Measurements from ENCODE around the gene ENO2. TPM values are rescaled to one million over a fixed set of nuclear protein-coding genes. Genes with fewer than 3 reads are reported as not detected.

Gene ENO2
- total RNA-seq, 1 donor from 2014 or later = 5.3 TPM

- peaks cover 61% of the 10 kb centered on the region for H3K4me1 Mint-ChIP-seq (ENCODE audit: unreplicated experiment)
- H3K27me3 Mint-ChIP-seq (ENCODE audit: unreplicated experiment) = peaks cover 25% of the 10 kb centered on the region
- H3K36me3 Mint-ChIP-seq (ENCODE audit: low read depth, unreplicated experiment) = peaks cover 42% of the 10 kb centered on the region
- H3K27ac Mint-ChIP-seq (ENCODE audit: unreplicated experiment) = peak overlapping the region; percentile 93
- no peak for DNase-seq (ENCODE audit: low spot score)
- no peaks in the 10 kb centered on the region for H3K9me3 Mint-ChIP-seq (ENCODE audit: unreplicated experiment)
- TF ChIP-seq CTCF (IDR thresholded peaks at IDR 0.05; ENCODE audit: unreplicated experiment) = no peak
- peak overlapping the region; percentile 71 for H3K4me3 Mint-ChIP-seq (ENCODE audit: unreplicated experiment)
These were observed 19.7 kb downstream of the ENO2 start for GRCh38 chr12:6934110-6934509.

DNA sequence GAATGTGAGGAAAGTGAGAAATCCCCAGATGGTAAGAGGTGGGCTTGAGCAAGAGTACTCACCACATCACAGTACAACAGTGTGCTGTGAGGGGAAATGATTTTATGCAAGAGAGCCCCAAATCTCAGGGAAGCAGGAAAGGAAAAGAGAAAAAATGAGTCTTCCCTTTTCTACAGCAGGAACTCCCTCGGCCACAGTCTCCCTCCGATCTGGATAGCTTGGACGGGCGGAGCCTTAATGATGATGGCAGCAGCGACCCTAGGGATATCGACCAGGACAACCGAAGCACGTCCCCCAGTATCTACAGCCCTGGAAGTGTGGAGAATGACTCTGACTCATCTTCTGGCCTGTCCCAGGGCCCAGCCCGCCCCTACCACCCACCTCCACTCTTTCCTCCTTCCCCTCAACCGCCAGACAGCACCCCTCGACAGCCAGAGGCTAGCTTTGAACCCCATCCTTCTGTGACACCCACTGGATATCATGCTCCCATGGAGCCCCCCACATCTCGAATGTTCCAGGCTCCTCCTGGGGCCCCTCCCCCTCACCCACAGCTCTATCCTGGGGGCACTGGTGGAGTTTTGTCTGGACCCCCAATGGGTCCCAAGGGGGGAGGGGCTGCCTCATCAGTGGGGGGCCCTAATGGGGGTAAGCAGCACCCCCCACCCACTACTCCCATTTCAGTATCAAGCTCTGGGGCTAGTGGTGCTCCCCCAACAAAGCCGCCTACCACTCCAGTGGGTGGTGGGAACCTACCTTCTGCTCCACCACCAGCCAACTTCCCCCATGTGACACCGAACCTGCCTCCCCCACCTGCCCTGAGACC is 21.2 kb downstream of the ENO2 start:
- DNase-seq (ENCODE audit: low spot score) = no peak
- Mint-ChIP-seq H3K36me3 (ENCODE audit: low read depth, unreplicated experiment) (peaks cover 48% of the 10 kb centered on the region), H3K27me3 (ENCODE audit: unreplicated experiment) (peaks cover 26% of the 10 kb centered on the region), H3K27ac (ENCODE audit: unreplicated experiment) (peak overlapping the region; percentile 93), H3K4me1 (ENCODE audit: unreplicated experiment) (peaks cover 57% of the 10 kb centered on the region), H3K4me3 (ENCODE audit: unreplicated experiment) (peak overlapping the region; percentile 77), H3K9me3 (ENCODE audit: unreplicated experiment) (no peaks in the 10 kb centered on the region)
- no peak for TF ChIP-seq CTCF (IDR thresholded peaks at IDR 0.05; ENCODE audit: unreplicated experiment)

DNA sequence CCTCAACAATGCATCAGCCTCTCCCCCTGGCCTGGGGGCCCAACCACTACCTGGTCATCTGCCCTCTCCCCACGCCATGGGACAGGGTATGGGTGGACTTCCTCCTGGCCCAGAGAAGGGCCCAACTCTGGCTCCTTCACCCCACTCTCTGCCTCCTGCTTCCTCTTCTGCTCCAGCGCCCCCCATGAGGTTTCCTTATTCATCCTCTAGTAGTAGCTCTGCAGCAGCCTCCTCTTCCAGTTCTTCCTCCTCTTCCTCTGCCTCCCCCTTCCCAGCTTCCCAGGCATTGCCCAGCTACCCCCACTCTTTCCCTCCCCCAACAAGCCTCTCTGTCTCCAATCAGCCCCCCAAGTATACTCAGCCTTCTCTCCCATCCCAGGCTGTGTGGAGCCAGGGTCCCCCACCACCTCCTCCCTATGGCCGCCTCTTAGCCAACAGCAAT is 21.8 kb downstream of the ENO2 start:
- H3K4me1 Mint-ChIP-seq (ENCODE audit: unreplicated experiment) = peaks cover 53% of the 10 kb centered on the region
- peak overlapping the region; percentile 74 for H3K4me3 Mint-ChIP-seq (ENCODE audit: unreplicated experiment)
- TF ChIP-seq CTCF (IDR thresholded peaks at IDR 0.05; ENCODE audit: unreplicated experiment) = no peak
- H3K27me3 Mint-ChIP-seq (ENCODE audit: unreplicated experiment) = peaks cover 21% of the 10 kb centered on the region
- no peaks in the 10 kb centered on the region for H3K9me3 Mint-ChIP-seq (ENCODE audit: unreplicated experiment)
- peak overlapping the region; percentile 36 for H3K27ac Mint-ChIP-seq (ENCODE audit: unreplicated experiment)
- DNase-seq (ENCODE audit: low spot score) = no peak
- peaks cover 47% of the 10 kb centered on the region for H3K36me3 Mint-ChIP-seq (ENCODE audit: low read depth, unreplicated experiment)

DNA sequence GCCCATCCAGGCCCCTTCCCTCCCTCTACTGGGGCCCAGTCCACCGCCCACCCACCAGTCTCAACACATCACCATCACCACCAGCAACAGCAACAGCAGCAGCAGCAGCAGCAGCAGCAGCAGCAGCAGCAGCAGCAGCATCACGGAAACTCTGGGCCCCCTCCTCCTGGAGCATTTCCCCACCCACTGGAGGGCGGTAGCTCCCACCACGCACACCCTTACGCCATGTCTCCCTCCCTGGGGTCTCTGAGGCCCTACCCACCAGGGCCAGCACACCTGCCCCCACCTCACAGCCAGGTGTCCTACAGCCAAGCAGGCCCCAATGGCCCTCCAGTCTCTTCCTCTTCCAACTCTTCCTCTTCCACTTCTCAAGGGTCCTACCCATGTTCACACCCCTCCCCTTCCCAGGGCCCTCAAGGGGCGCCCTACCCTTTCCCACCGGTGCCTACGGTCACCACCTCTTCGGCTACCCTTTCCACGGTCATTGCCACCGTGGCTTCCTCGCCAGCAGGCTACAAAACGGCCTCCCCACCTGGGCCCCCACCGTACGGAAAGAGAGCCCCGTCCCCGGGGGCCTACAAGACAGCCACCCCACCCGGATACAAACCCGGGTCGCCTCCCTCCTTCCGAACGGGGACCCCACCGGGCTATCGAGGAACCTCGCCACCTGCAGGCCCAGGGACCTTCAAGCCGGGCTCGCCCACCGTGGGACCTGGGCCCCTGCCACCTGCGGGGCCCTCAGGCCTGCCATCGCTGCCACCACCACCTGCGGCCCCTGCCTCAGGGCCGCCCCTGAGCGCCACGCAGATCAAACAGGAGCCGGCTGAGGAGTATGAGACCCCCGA is 22.5 kb downstream of the ENO2 start:
- Mint-ChIP-seq H3K4me1 (ENCODE audit: unreplicated experiment) (peaks cover 52% of the 10 kb centered on the region), H3K36me3 (ENCODE audit: low read depth, unreplicated experiment) (peaks cover 47% of the 10 kb centered on the region), H3K27ac (ENCODE audit: unreplicated experiment) (peak overlapping the region; percentile 36), H3K4me3 (ENCODE audit: unreplicated experiment) (peak overlapping the region; percentile 74), H3K27me3 (ENCODE audit: unreplicated experiment) (peaks cover 21% of the 10 kb centered on the region), H3K9me3 (ENCODE audit: unreplicated experiment) (no peaks in the 10 kb centered on the region)
- no peak for DNase-seq (ENCODE audit: low spot score)
- no peak for TF ChIP-seq CTCF (IDR thresholded peaks at IDR 0.05; ENCODE audit: unreplicated experiment)

All from endothelial cell (in vitro differentiated cells).